GM19468 (cell line): ENCODE measurements around the gene NKAIN2.
"Not testable (repeated sequence)": the region's sequence is repeated elsewhere in the genome, so short reads cannot be mapped to it uniquely, and the experiment has no call there.

Experiments used
- ATAC-seq: cut with Tn5 transposase; IDR thresholded peaks from one replicate; pipeline ENCODE4 v1.9.1; 2021; ENCODE audit warnings: mild to moderate bottlenecking, moderate library complexity, moderate number of reproducible peaks; ENCODE audit not compliant: unreplicated experiment; ENCODE audit errors: extremely low read depth

NKAIN2 gene

GRCh38 chr6:124158024-124158423 lies 354.4 kb downstream of the NKAIN2 start:
- ATAC-seq, result no peak

DNA sequence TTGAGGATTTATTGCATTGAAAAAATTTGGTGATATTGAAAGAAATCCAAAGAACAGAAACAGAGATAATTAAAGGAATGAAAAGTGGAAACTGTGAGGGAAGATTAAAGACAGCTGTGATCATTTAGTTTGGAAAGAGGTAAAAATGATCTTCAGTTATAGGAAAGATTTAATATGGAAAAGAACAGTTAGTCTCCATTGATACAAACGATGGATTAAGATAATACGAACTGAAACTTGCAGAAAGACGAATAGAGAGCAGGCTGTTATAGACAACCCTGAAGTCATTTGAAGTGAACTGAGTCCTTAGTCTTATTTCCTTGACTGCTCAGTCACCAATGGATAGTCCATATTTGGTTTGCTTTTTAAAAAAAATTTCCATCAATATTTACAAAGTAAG lies 360.0 kb downstream of the NKAIN2 start:
- ATAC-seq, result no peak

- ATAC-seq, result no peak
Measured at GRCh38 chr6:124164343-124164742, 360.7 kb downstream of the NKAIN2 start.

GRCh38 chr6:124167249-124167648 lies 363.6 kb downstream of the NKAIN2 start:
- ATAC-seq, result not testable (repeated sequence)

- no peak for ATAC-seq
Measured at GRCh38 chr6:124190256-124190655, 386.6 kb downstream of the NKAIN2 start.

- ATAC-seq, result no peak
Measured at GRCh38 chr6:124193132-124193531, 389.5 kb downstream of the NKAIN2 start.

DNA sequence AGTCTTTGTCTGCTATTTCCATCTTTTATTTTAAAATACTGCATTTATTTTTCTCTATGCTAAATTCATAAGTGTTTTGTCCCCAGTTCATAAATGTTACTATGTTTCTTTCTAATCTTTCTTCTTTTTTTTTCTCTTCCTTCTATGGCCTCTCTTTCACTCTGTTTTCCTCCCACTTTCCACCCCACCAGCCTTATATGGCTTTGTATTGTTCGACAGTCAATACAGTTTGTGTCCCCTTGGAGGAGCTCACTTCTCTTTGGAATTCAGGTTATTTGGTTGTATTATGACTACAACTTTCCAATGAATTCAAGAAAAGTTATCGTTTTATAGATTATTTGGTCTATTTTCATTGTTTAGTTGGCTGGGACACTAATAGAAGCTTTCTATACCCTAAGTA lies 393.5 kb downstream of the NKAIN2 start:
- no peak for ATAC-seq

GRCh38 chr6:124199286-124199685 lies 395.6 kb downstream of the NKAIN2 start:
- no peak for ATAC-seq

GRCh38 chr6:124200661-124201060 lies 397.0 kb downstream of the NKAIN2 start:
- no peak for ATAC-seq

- ATAC-seq, result no peak
Measured at GRCh38 chr6:124203101-124203811, 399.6 kb downstream of the NKAIN2 start.

DNA sequence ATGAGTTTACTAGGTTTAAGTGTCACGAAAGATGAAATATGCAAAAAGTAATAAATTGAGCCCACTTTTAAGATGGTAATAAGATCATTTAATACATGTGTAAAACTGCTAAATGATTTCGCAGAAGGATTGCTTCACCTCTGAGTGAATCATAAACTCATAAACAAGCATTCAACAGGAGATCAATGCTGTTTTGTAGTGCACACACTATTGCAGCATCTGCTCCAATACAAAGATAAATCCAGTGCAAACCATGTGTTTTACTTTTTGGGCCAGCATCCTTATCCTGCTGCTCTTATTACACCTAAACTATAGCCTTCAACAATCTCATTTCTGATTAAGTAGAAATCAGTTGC lies 400.1 kb downstream of the NKAIN2 start:
- ATAC-seq, result no peak

- ATAC-seq, result no peak
Measured at GRCh38 chr6:124205921-124206320, 402.3 kb downstream of the NKAIN2 start.

- ATAC-seq, result no peak
Measured at GRCh38 chr6:124223611-124224345, 420.1 kb downstream of the NKAIN2 start.

GRCh38 chr6:124226396-124226795 lies 422.7 kb downstream of the NKAIN2 start:
- no peak for ATAC-seq

- ATAC-seq, result no peak
Measured at GRCh38 chr6:124233221-124233620, 429.6 kb downstream of the NKAIN2 start.

DNA sequence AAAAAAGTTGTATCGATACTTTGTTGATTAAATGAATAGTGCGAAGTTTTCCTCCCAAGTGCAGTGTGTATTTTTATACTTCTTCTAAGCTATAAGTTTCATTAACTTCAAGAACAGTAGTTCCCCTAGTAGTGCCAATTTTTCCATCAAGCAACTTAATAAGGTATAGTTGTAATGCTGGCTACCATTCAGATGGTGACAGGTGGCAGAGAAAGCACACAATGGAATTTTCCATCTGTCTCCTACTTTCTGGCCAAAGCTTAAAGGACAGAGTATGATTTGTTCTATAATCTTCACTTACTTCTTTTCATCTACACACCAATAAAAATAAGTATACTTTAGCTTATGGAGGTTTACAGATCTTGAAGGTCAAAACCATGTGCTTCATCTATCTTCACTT lies 431.1 kb downstream of the NKAIN2 start:
- ATAC-seq, result no peak

DNA sequence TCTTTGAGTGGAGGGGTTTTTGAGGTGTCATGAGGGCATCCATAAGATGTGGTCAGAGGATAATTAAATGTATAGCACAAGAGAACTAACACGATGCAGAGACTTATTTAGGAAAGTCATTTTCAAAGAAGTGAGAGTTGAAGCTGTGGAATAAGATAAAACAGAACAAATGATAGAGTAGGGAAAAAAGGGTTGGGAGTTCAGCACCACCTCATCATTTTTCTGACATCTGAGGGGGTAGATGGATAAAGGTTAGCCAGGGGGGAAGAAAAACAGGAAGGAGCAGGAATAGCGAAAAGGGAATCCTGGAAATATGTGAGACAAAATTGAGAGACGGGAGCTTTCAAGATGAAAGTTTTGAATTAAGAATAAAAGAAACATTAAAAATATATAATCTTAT lies 434.2 kb downstream of the NKAIN2 start:
- ATAC-seq, result no peak

- ATAC-seq, result not testable (repeated sequence)
Measured at GRCh38 chr6:124238408-124238807, 434.7 kb downstream of the NKAIN2 start.

- no peak for ATAC-seq
Measured at GRCh38 chr6:124254941-124255685, 451.4 kb downstream of the NKAIN2 start.

DNA sequence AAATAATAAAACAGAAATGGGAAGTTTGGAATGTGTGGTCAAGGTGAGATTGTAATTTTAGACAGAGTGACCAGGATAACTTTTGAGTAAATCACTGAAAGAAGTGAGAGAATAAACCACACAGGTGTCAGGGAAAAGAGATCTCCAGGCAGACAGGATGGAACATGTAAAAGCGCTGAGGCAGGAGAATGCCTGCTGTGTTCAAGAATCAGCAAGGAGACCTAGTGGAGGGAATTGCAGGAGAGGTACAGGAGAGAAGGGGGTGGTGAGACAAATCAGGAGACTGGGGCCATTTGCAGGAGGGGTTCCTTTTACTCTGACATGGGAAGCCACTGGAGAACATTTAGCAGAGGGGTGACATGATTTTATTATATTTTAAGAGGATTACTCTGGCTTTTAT lies 456.7 kb downstream of the NKAIN2 start:
- ATAC-seq, result no peak

- no peak for ATAC-seq
Measured at GRCh38 chr6:124269733-124270132, 466.1 kb downstream of the NKAIN2 start.
